CD4-positive, alpha-beta memory T cell (primary cell): ENCODE results near the gene TIMM17A. TPM values are rescaled to one million over a fixed set of nuclear protein-coding genes. Genes with fewer than 3 reads are reported as not detected.

ENCODE experiments used
- CTCF ChIA-PET: fragments of 350-600 bp; sonication (Branson Sonifier 250); formaldehyde crosslinking; loops from one replicate; lab custom pipeline; 2021; ENCODE audit warnings: inconsistent platforms; ENCODE audit not compliant: partially characterized antibody; lab: Charles Lee
- POLR2A ChIA-PET: fragments of 350-600 bp; sonication (Branson Sonifier 250); formaldehyde crosslinking; loops from one replicate; lab custom pipeline; 2021; ENCODE audit not compliant: partially characterized antibody; lab: Charles Lee
- DNase-seq, 5 donors: peaks; one replicate each; pipeline versions ENCODE4 v3.0.0 to v3.0.0-alpha.2; 2020 to 2022; ENCODE audit warnings: mixed read lengths in 1 of 5
- H3K27ac ChIP-seq: one replicate; pipeline ENCODE4 v1.7.0; 2013; ENCODE audit warnings: low read depth, low read length
- H3K27me3 ChIP-seq: 2 replicates; pipeline ENCODE4 v1.7.0; 2013; ENCODE audit warnings: mild to moderate bottlenecking, low read length, moderate library complexity; ENCODE audit not compliant: insufficient read depth
- H3K36me3 ChIP-seq: 2 replicates; pipeline ENCODE4 v1.7.0; 2013; ENCODE audit warnings: mild to moderate bottlenecking, low read length, moderate library complexity; ENCODE audit not compliant: insufficient read depth
- H3K4me1 ChIP-seq: 2 replicates; pipeline ENCODE4 v1.7.0; 2013; ENCODE audit warnings: mild to moderate bottlenecking, low read length, moderate library complexity; ENCODE audit not compliant: insufficient read depth
- H3K4me3 ChIP-seq, 2 donors: one replicate each; pipeline ENCODE4 v1.7.0; 2013; ENCODE audit warnings: low read length in 2 of 2, mild to moderate bottlenecking in 1 of 2
- H3K9me3 ChIP-seq, 2 donors: one replicate each; pipeline ENCODE4 v1.7.0; 2013; ENCODE audit warnings: low read length in 2 of 2, control low read depth in 1 of 2; ENCODE audit not compliant: control insufficient read depth in 1 of 2
- H3K27ac Mint-ChIP-seq, 7 donors: one replicate each; pipeline ENCODE4 v1.8.0; 2020 to 2021; ENCODE audit warnings: mixed read lengths in 7 of 7, mild to moderate bottlenecking in 6 of 7, inconsistent platforms in 3 of 7, moderate library complexity in 3 of 7
- H3K27me3 Mint-ChIP-seq, 2 donors: one replicate each; pipeline ENCODE4 v1.8.0; 2020 to 2021; ENCODE audit warnings: mixed read lengths in 2 of 2
- H3K36me3 Mint-ChIP-seq, 2 donors: one replicate each; pipeline ENCODE4 v1.8.0; 2020 to 2021; ENCODE audit warnings: mixed read lengths in 2 of 2, inconsistent platforms in 1 of 2, mild to moderate bottlenecking in 1 of 2
- H3K4me1 Mint-ChIP-seq, 4 donors: one replicate each; pipeline ENCODE4 v1.8.0; 2020 to 2021; ENCODE audit warnings: mixed read lengths in 4 of 4, mild to moderate bottlenecking in 1 of 4
- H3K4me3 Mint-ChIP-seq, 8 donors: one replicate each; pipeline ENCODE4 v1.8.0; 2020 to 2021; ENCODE audit warnings: mixed read lengths in 8 of 8, mild to moderate bottlenecking in 7 of 8, moderate library complexity in 6 of 8, inconsistent platforms in 3 of 8
- H3K9me3 Mint-ChIP-seq, 8 donors: one replicate each; pipeline ENCODE4 v1.8.0; 2020 to 2021; ENCODE audit warnings: mixed read lengths in 8 of 8, mild to moderate bottlenecking in 5 of 8, inconsistent platforms in 3 of 8, moderate library complexity in 1 of 8
- intact Hi-C: fragments of 100-400 bp; cut with micrococcal nuclease; formaldehyde crosslinking; loops from one replicate; pipeline ENCODE4 v1.15.1; 2023
- polyA plus RNA-seq, 2 donors: library from polyadenylated mRNA; unstranded; fragments of 300-500 nt; fragmentation: Illumina TruSeq; gene quantifications; one replicate each; pipeline ENCODE4 v1.2.3, GENCODE V29; 2021
- total RNA-seq, 2 experiments: library from RNA; stranded (reverse); gene quantifications; one replicate each; pipeline ENCODE4 v1.2.3, GENCODE V29; 2021

TIMM17A gene
- total and polyA plus RNA-seq, 4 experiments from 2014 or later, result 26.0 to 29.2 (median 27.8) TPM

GRCh38 chr1:201930137-201930536, 25.2 kb upstream of the TIMM17A start:
- intact Hi-C loops, result no loop called here
- H3K9me3 ChIP-seq, result no peaks in the 10 kb centered on the region
- POLR2A ChIA-PET, result no interaction called here
- no peak overlapping the region for H3K27ac Mint-ChIP-seq
- H3K4me1 Mint-ChIP-seq, result peaks cover 0 to under 1% (median 0%) of the 10 kb centered on the region in 4 donors
- H3K27ac ChIP-seq, result no peak overlapping the region
- no peaks in the 10 kb centered on the region for H3K36me3 Mint-ChIP-seq
- no peak overlapping the region for H3K4me3 ChIP-seq
- H3K4me1 ChIP-seq, result no peaks in the 10 kb centered on the region
- H3K27me3 Mint-ChIP-seq, result peaks cover 2 to 12% of the 10 kb centered on the region in 2 donors
- CTCF ChIA-PET, result no interaction called here
- H3K27me3 ChIP-seq, result no peaks in the 10 kb centered on the region
- no peak for DNase-seq
- H3K4me3 Mint-ChIP-seq, result no peak overlapping the region
- no peaks in the 10 kb centered on the region for H3K9me3 Mint-ChIP-seq
- H3K36me3 ChIP-seq, result no peaks in the 10 kb centered on the region

- no peak overlapping the region for H3K4me3 Mint-ChIP-seq
- intact Hi-C loops, result no loop called here
- Histone ChIP-seq H3K4me3 (no peak overlapping the region), H3K9me3 (no peaks in the 10 kb centered on the region), H3K27me3 (no peaks in the 10 kb centered on the region), H3K27ac (no peak overlapping the region), H3K4me1 (no peaks in the 10 kb centered on the region), H3K36me3 (no peaks in the 10 kb centered on the region)
- CTCF ChIA-PET, result no interaction called here
- H3K27me3 Mint-ChIP-seq, result peaks cover 2 to 12% of the 10 kb centered on the region in 2 donors
- no peak for DNase-seq
- POLR2A ChIA-PET, result no interaction called here
- no peaks in the 10 kb centered on the region for H3K36me3 Mint-ChIP-seq
- H3K27ac Mint-ChIP-seq, result no peak overlapping the region
- H3K9me3 Mint-ChIP-seq, result no peaks in the 10 kb centered on the region
- H3K4me1 Mint-ChIP-seq, result no peaks in the 10 kb centered on the region
These were observed 24.5 kb upstream of the TIMM17A start for GRCh38 chr1:201930803-201931202.

- Histone ChIP-seq H3K9me3 (no peaks in the 10 kb centered on the region), H3K4me3 (no peak overlapping the region), H3K4me1 (no peaks in the 10 kb centered on the region), H3K36me3 (no peaks in the 10 kb centered on the region), H3K27ac (no peak overlapping the region), H3K27me3 (no peaks in the 10 kb centered on the region)
- DNase-seq, result no peak
- intact Hi-C loops, result no loop called here
- Mint-ChIP-seq H3K4me1 (no peaks in the 10 kb centered on the region), H3K4me3 (no peak overlapping the region), H3K9me3 (no peaks in the 10 kb centered on the region), H3K36me3 (no peaks in the 10 kb centered on the region), H3K27ac (no peak overlapping the region), H3K27me3 (peaks cover 2 to 11% of the 10 kb centered on the region in 2 donors)
- POLR2A ChIA-PET, result no interaction called here
- CTCF ChIA-PET, result no interaction called here
These were observed 21.4 kb upstream of the TIMM17A start for GRCh38 chr1:201933840-201934430.

- CTCF ChIA-PET, result no interaction called here
- intact Hi-C loops, result no loop called here
- no peak overlapping the region for H3K4me3 ChIP-seq
- Mint-ChIP-seq H3K27me3 (peaks cover 0 to 18% of the 10 kb centered on the region in 2 donors), H3K9me3 (peaks cover 0 to 2% (median 0%) of the 10 kb centered on the region in 8 donors), H3K27ac (no peak overlapping the region), H3K4me1 (no peaks in the 10 kb centered on the region), H3K4me3 (no peak overlapping the region), H3K36me3 (no peaks in the 10 kb centered on the region)
- POLR2A ChIA-PET, result no interaction called here
- DNase-seq, result no peak
- H3K4me1 ChIP-seq, result no peaks in the 10 kb centered on the region
- no peaks in the 10 kb centered on the region for H3K27me3 ChIP-seq
- no peaks in the 10 kb centered on the region for H3K36me3 ChIP-seq
- H3K27ac ChIP-seq, result no peak overlapping the region
- H3K9me3 ChIP-seq, result no peaks in the 10 kb centered on the region
These were observed 17.6 kb upstream of the TIMM17A start for GRCh38 chr1:201937624-201938213.

- no peaks in the 10 kb centered on the region for H3K4me1 ChIP-seq
- POLR2A ChIA-PET, result no interaction called here
- Mint-ChIP-seq H3K4me1 (no peaks in the 10 kb centered on the region), H3K27ac (no peak overlapping the region), H3K4me3 (no peak overlapping the region), H3K36me3 (no peaks in the 10 kb centered on the region), H3K9me3 (peaks cover 0 to 2% (median 0%) of the 10 kb centered on the region in 8 donors), H3K27me3 (peaks cover 5 to 21% of the 10 kb centered on the region in 2 donors)
- CTCF ChIA-PET, result no interaction called here
- DNase-seq, result no peak
- H3K36me3 ChIP-seq, result no peaks in the 10 kb centered on the region
- H3K27me3 ChIP-seq, result no peaks in the 10 kb centered on the region
- intact Hi-C loops, result no loop called here
- H3K27ac ChIP-seq, result no peak overlapping the region
- no peaks in the 10 kb centered on the region for H3K9me3 ChIP-seq
- H3K4me3 ChIP-seq, result no peak overlapping the region
These were observed 16.8 kb upstream of the TIMM17A start for GRCh38 chr1:201938440-201939035.

- Mint-ChIP-seq H3K27me3 (peaks cover 10 to 25% of the 10 kb centered on the region in 2 donors), H3K4me1 (no peaks in the 10 kb centered on the region), H3K36me3 (no peaks in the 10 kb centered on the region), H3K4me3 (no peak overlapping the region), H3K27ac (peak overlapping the region in 1 of 7 donors; percentile 42), H3K9me3 (peaks cover 0 to 2% (median 0%) of the 10 kb centered on the region in 8 donors)
- ChIA-PET CTCF (no interaction called here), POLR2A (no interaction called here)
- H3K4me3 ChIP-seq, result no peak overlapping the region
- H3K27ac ChIP-seq, result no peak overlapping the region
- intact Hi-C loops, result no loop called here
- no peaks in the 10 kb centered on the region for H3K4me1 ChIP-seq
- H3K27me3 ChIP-seq, result no peaks in the 10 kb centered on the region
- no peaks in the 10 kb centered on the region for H3K36me3 ChIP-seq
- H3K9me3 ChIP-seq, result no peaks in the 10 kb centered on the region
- no peak for DNase-seq
These were observed 16.2 kb upstream of the TIMM17A start for GRCh38 chr1:201939148-201939547.

- Histone ChIP-seq H3K27ac (no peak overlapping the region), H3K9me3 (no peaks in the 10 kb centered on the region), H3K27me3 (no peaks in the 10 kb centered on the region), H3K36me3 (no peaks in the 10 kb centered on the region), H3K4me1 (no peaks in the 10 kb centered on the region), H3K4me3 (no peak overlapping the region)
- Mint-ChIP-seq H3K9me3 (peaks cover 0 to 2% (median 0%) of the 10 kb centered on the region in 8 donors), H3K36me3 (no peaks in the 10 kb centered on the region), H3K27ac (no peak overlapping the region), H3K4me1 (no peaks in the 10 kb centered on the region), H3K27me3 (peaks cover 14 to 29% of the 10 kb centered on the region in 2 donors), H3K4me3 (no peak overlapping the region)
- DNase-seq, result no peak
- intact Hi-C loops, result no loop called here
- ChIA-PET CTCF (no interaction called here), POLR2A (no interaction called here)
These were observed 15.7 kb upstream of the TIMM17A start for GRCh38 chr1:201939574-201939973.
